H9 (cell line): Measurements from ENCODE around the gene LYSMD4. TPM values are rescaled to one million over a fixed set of nuclear protein-coding genes. Genes with fewer than 3 reads are reported as not detected.
A peak's percentile ranks its signal among the peaks of the same experiment; 100 is the strongest.

Source experiments
- DNase-seq: peaks from one replicate; pipeline ENCODE4 v3.0.0-alpha.2; 2017
- H2AFZ ChIP-seq: one replicate; pipeline ENCODE4 v1.6.1; 2013; ENCODE audit warnings: mild to moderate bottlenecking, low read length, control low read depth, moderate library complexity
- H2AK5ac ChIP-seq: 2 replicates; pipeline ENCODE4 v1.6.1; 2013; ENCODE audit warnings: low read length, control low read depth, mixed read lengths; ENCODE audit not compliant: insufficient read length
- H2BK120ac ChIP-seq: one replicate; pipeline ENCODE4 v1.6.1; 2013; ENCODE audit warnings: low read depth, mild to moderate bottlenecking, low read length, control low read depth, inconsistent platforms; ENCODE audit not compliant: poor library complexity, severe bottlenecking
- H2BK12ac ChIP-seq: 2 replicates; pipeline ENCODE4 v1.6.1; 2013; ENCODE audit warnings: low read length, control low read depth, mixed read lengths, low read depth; ENCODE audit not compliant: insufficient read length
- H2BK15ac ChIP-seq: 2 replicates; pipeline ENCODE4 v1.6.1; 2013; ENCODE audit warnings: low read depth, low read length, control low read depth
- H2BK20ac ChIP-seq: one replicate; pipeline ENCODE4 v1.6.1; 2013; ENCODE audit warnings: low read depth, mild to moderate bottlenecking, low read length, control low read depth, inconsistent platforms; ENCODE audit not compliant: poor library complexity, severe bottlenecking
- H2BK5ac ChIP-seq: 2 replicates; pipeline ENCODE4 v1.6.1; 2013; ENCODE audit warnings: low read length, control low read depth, mixed read lengths; ENCODE audit not compliant: insufficient read length
- H3K14ac ChIP-seq: 2 replicates; pipeline ENCODE4 v1.6.1; 2013; ENCODE audit warnings: low read length, control low read depth; ENCODE audit not compliant: insufficient read depth
- H3K18ac ChIP-seq: 2 replicates; pipeline ENCODE4 v1.6.1; 2013; ENCODE audit warnings: low read depth, mild to moderate bottlenecking, mixed read lengths, low read length, control low read depth; ENCODE audit not compliant: insufficient read length
- H3K23ac ChIP-seq: 2 replicates; pipeline ENCODE4 v1.6.1; 2013; ENCODE audit warnings: low read length, control low read depth, mixed read lengths, low read depth; ENCODE audit not compliant: insufficient read length
- H3K23me2 ChIP-seq: 2 replicates; pipeline ENCODE4 v1.6.1; 2013; ENCODE audit warnings: low read depth, mild to moderate bottlenecking, mixed read lengths, low read length, control low read depth; ENCODE audit not compliant: insufficient read length, poor library complexity, severe bottlenecking
- H3K27ac ChIP-seq: 2 replicates; pipeline ENCODE4 v1.5.1; 2013; ENCODE audit warnings: low read length, control low read depth, mixed read lengths, low read depth; ENCODE audit not compliant: insufficient read length
- H3K27me3 ChIP-seq: 2 replicates; pipeline ENCODE4 v1.6.1; 2013; ENCODE audit warnings: low read length, control low read depth, inconsistent platforms; ENCODE audit not compliant: insufficient read depth
- H3K4ac ChIP-seq: 2 replicates; pipeline ENCODE4 v1.6.1; 2013; ENCODE audit warnings: low read depth, mild to moderate bottlenecking, control low read depth, inconsistent platforms, low read length, moderate library complexity
- H3K4me1 ChIP-seq: 2 replicates; pipeline ENCODE4 v1.6.1; 2013; ENCODE audit warnings: low read length, control low read depth, inconsistent platforms; ENCODE audit not compliant: insufficient read depth
- H3K4me2 ChIP-seq: 2 replicates; pipeline ENCODE4 v1.6.1; 2013; ENCODE audit warnings: low read length, control low read depth, mixed read lengths; ENCODE audit not compliant: insufficient read length, insufficient read depth
- H3K56ac ChIP-seq: 2 replicates; pipeline ENCODE4 v1.6.1; 2013; ENCODE audit warnings: low read depth, mild to moderate bottlenecking, mixed read lengths, low read length, control low read depth; ENCODE audit not compliant: insufficient read length
- H3K79me1 ChIP-seq: 2 replicates; pipeline ENCODE4 v1.6.1; 2013; ENCODE audit warnings: low read depth, mild to moderate bottlenecking, moderate library complexity, low read length, control low read depth, inconsistent platforms; ENCODE audit not compliant: insufficient read depth, poor library complexity, severe bottlenecking
- H3K79me2 ChIP-seq: 2 replicates; pipeline ENCODE4 v1.6.1; 2013; ENCODE audit warnings: low read length, control low read depth, inconsistent platforms; ENCODE audit not compliant: insufficient read depth
- H3K9ac ChIP-seq: 2 replicates; pipeline ENCODE4 v1.6.1; 2013; ENCODE audit warnings: low read length, control low read depth, mixed read lengths; ENCODE audit not compliant: insufficient read length; ENCODE audit errors: extremely low read depth
- H3K9me3 ChIP-seq: one replicate; pipeline ENCODE4 v1.6.1; 2013; ENCODE audit warnings: low read depth, low read length, inconsistent platforms; ENCODE audit not compliant: control insufficient read depth
- H3T11ph ChIP-seq: one replicate; pipeline ENCODE4 v1.6.1; 2013; ENCODE audit warnings: mild to moderate bottlenecking, low read length, control low read depth, inconsistent platforms
- H4K20me1 ChIP-seq: one replicate; pipeline ENCODE4 v1.6.1; 2013; ENCODE audit not compliant: control insufficient read depth, insufficient read length, insufficient read depth
- H4K5ac ChIP-seq: 2 replicates; pipeline ENCODE4 v1.6.1; 2013; ENCODE audit warnings: low read depth, mild to moderate bottlenecking, mixed read lengths, low read length, control low read depth; ENCODE audit not compliant: insufficient read length
- H4K8ac ChIP-seq: replicated peaks from 2 replicates; pipeline ENCODE4 v1.6.1; 2013; ENCODE audit warnings: low read length, control low read depth, mixed read lengths, low read depth; ENCODE audit not compliant: insufficient read length
- H4K91ac ChIP-seq: 2 replicates; pipeline ENCODE4 v1.6.1; 2013; ENCODE audit warnings: low read depth, mild to moderate bottlenecking, moderate library complexity, mixed read lengths, low read length, control low read depth; ENCODE audit not compliant: insufficient read length
- H3K27ac Mint-ChIP-seq, 3 experiments: 2 replicates in 2 of 3; 3 replicates in 1 of 3; pipeline ENCODE4 v1.8.0; 2020 to 2021; ENCODE audit warnings: mixed read lengths in 3 of 3, mild to moderate bottlenecking in 1 of 3, moderate library complexity in 1 of 3
- H3K27me3 Mint-ChIP-seq: 2 replicates; pipeline ENCODE4 v1.8.0; 2021; ENCODE audit warnings: low read depth, mild to moderate bottlenecking, moderate library complexity, mixed read lengths
- H3K36me3 Mint-ChIP-seq, 3 experiments: 2 replicates in 2 of 3; 3 replicates in 1 of 3; pipeline ENCODE4 v1.8.0; 2020 to 2021; ENCODE audit warnings: low read depth in 3 of 3, mixed read lengths in 3 of 3; ENCODE audit not compliant: insufficient read depth in 1 of 3
- H3K4me1 Mint-ChIP-seq, 2 experiments: 2 replicates each; pipeline ENCODE4 v1.8.0; 2020; ENCODE audit warnings: mixed read lengths in 2 of 2
- H3K4me3 Mint-ChIP-seq, 2 experiments: 2 replicates in 1 of 2; 3 replicates in 1 of 2; pipeline ENCODE4 v1.8.0; 2020 to 2021; ENCODE audit warnings: mild to moderate bottlenecking in 2 of 2, mixed read lengths in 2 of 2, moderate library complexity in 1 of 2
- H3K9me3 Mint-ChIP-seq, 2 experiments: 2 replicates in 1 of 2; 3 replicates in 1 of 2; pipeline ENCODE4 v1.8.0; 2020; ENCODE audit warnings: mild to moderate bottlenecking in 2 of 2, mixed read lengths in 2 of 2, moderate library complexity in 1 of 2
- CTCF ChIP-seq: fragments of 200-600 bp; sonication (generic); conservative IDR thresholded peaks from 3 replicates; pipeline ENCODE4 v1.8.0; 2021; ENCODE audit warnings: antibody characterized with exemption, mild to moderate bottlenecking
- WGBS: extraction: QIAGEN DNeasy Blood & Tissue Kit; methylation state at CpG from one replicate; pipeline ENCODE4 v1.1.7; 2013; ENCODE audit warnings: missing lambda C conversion rate, low lambda C conversion rate, mixed read lengths; ENCODE audit not compliant: insufficient read length; ENCODE audit errors: extremely low coverage; 5-methylcytosine and 5-hydroxymethylcytosine counted together
- total RNA-seq: library from RNA; stranded (reverse); gene quantifications from 2 replicates; pipeline ENCODE4 v1.2.1, GENCODE V29; 2021

The LYSMD4 gene
- total RNA-seq, 1 experiment from 2014 or later = 10.0 TPM

- Histone ChIP-seq H2BK12ac (no peak overlapping the region), H3K4me2 (no peak overlapping the region), H3T11ph (no peak overlapping the region), H3K23me2 (no peaks in the 10 kb centered on the region), H2BK120ac (no peak overlapping the region), H3K23ac (no peak overlapping the region), H2AK5ac (no peak overlapping the region), H4K5ac (no peak overlapping the region), H3K79me2 (no peaks in the 10 kb centered on the region), H2BK15ac (no peak overlapping the region), H3K56ac (no peak overlapping the region), H4K8ac (no peak overlapping the region), H3K79me1 (no peaks in the 10 kb centered on the region), H2AFZ (no peak overlapping the region), H3K4me1 (no peaks in the 10 kb centered on the region), H3K4ac (no peak overlapping the region), H2BK5ac (no peak overlapping the region), H3K27ac (no peak overlapping the region), H3K14ac (no peak overlapping the region), H3K27me3 (no peaks in the 10 kb centered on the region), H2BK20ac (no peak overlapping the region), H3K9me3 (no peaks in the 10 kb centered on the region), H4K20me1 (no peaks in the 10 kb centered on the region), H3K18ac (no peak overlapping the region), H4K91ac (no peak overlapping the region), H3K9ac (no peak overlapping the region)
- WGBS = no CpG with 5 or more reads among the region's 9 CpGs
- Mint-ChIP-seq H3K4me3 (no peak overlapping the region), H3K27me3 (no peaks in the 10 kb centered on the region; the same call in 1 of the 2 replicates), H3K4me1 (no peaks in the 10 kb centered on the region), H3K9me3 (peaks cover 17 to 21% of the 10 kb centered on the region in 2 experiments), H3K27ac (0 out of 7 replicates have a peak overlapping the region, but pooled peaks of 1 of the 3 experiments have one; percentile 13), H3K36me3 (peaks cover 31 to 52% (median 48%) of the 10 kb centered on the region in 3 experiments)
- no peak for DNase-seq
- TF ChIP-seq CTCF = no peak
Measured at GRCh38 chr15:99683000-99683670, 50.1 kb downstream of the LYSMD4 start.
